Hepatocyte (in vitro differentiated cells): ENCODE measurements around the gene SP3.

ENCODE experiments used
- EZH2phosphoT487 ChIP-seq: fragments of 200-600 bp; sonication (generic); IDR thresholded peaks from one replicate; pipeline ENCODE4 v1.6.1; 2018; ENCODE audit warnings: antibody characterized with exemption, mild to moderate bottlenecking, low read depth, moderate library complexity; ENCODE audit not compliant: unreplicated experiment, severe bottlenecking
- TF ChIP-seq, protein P1 (sequence below): fragments of 200-600 bp; sonication (generic); IDR thresholded peaks from 2 replicates; pipeline ENCODE4 v1.5.1; 2016; ENCODE audit warnings: antibody characterized with exemption, mild to moderate bottlenecking; ENCODE audit not compliant: poor library complexity

DNA sequence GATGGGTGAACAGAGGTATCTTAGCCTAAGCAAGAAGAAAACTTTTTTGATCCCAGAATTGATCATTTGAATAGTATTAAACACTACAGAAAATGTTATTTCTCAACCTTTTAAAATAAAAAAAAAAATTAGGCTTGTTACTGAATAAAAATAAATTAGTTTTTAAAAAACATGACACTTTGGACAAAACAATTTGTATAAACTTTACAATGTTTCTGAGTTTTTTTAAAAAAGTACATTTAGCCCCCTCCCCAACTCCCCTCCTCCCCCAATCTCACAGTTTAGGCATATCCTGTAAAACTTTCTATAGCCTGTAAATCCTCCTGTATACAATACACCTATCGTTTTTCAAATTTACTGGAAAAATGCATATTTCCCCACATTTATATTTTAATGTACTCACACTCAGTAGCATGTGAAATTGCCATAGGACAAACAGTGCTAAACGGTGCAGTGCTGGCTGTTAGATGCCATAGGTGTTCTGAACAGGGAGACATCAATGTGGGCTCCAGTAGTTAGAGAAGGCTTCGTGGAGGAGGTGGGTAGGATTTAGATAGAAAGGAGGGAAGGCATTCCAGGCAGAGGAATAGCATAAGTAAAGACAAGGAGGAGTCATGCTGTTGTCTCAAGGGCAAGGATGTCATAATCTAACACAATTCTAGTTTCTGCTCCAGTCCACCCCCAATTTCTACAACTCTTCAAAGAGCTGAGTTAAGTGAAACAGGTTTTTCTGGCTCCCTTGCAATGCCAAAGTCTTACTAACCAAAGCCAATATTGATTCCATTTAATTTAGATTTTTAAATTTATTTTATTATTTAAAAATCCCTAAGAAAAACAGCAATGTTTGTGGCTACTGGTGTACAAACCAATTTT is 50.9 kb downstream of the SP3 start:
- TF ChIP-seq, protein P1, sequence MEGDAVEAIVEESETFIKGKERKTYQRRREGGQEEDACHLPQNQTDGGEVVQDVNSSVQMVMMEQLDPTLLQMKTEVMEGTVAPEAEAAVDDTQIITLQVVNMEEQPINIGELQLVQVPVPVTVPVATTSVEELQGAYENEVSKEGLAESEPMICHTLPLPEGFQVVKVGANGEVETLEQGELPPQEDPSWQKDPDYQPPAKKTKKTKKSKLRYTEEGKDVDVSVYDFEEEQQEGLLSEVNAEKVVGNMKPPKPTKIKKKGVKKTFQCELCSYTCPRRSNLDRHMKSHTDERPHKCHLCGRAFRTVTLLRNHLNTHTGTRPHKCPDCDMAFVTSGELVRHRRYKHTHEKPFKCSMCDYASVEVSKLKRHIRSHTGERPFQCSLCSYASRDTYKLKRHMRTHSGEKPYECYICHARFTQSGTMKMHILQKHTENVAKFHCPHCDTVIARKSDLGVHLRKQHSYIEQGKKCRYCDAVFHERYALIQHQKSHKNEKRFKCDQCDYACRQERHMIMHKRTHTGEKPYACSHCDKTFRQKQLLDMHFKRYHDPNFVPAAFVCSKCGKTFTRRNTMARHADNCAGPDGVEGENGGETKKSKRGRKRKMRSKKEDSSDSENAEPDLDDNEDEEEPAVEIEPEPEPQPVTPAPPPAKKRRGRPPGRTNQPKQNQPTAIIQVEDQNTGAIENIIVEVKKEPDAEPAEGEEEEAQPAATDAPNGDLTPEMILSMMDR = no peak
- TF ChIP-seq EZH2phosphoT487 = no peak
